Astrocyte (in vitro differentiated cells and primary cell): ENCODE measurements around the gene ARRB1. TPM values are rescaled to one million over a fixed set of nuclear protein-coding genes. Genes with fewer than 3 reads are reported as not detected.

Source experiments
- DNase-seq: peaks from one replicate; pipeline ENCODE4 v3.0.0-alpha.2; 2010; ENCODE audit warnings: low read depth
- FAIRE-seq: peaks from 2 replicates; lab custom pipeline; 2011; peaks lifted over from hg19 to GRCh38; lab: Jason Lieb, UNC
- H2AFZ ChIP-seq: 2 replicates; pipeline ENCODE4 v1.6.0; 2012; ENCODE audit warnings: low read depth, low read length, inconsistent platforms
- H3K27ac ChIP-seq: 2 replicates; pipeline ENCODE4 v1.5.1; 2011; ENCODE audit warnings: low read depth, low read length, inconsistent platforms
- H3K27me3 ChIP-seq: 2 replicates; pipeline ENCODE4 v1.6.0; 2011; ENCODE audit warnings: low read length, inconsistent platforms; ENCODE audit not compliant: insufficient read depth
- H3K36me3 ChIP-seq: 2 replicates; pipeline ENCODE4 v1.5.1; 2011; ENCODE audit warnings: low read length, inconsistent platforms; ENCODE audit not compliant: insufficient read depth
- H3K4me1 ChIP-seq: 2 replicates; pipeline ENCODE4 v1.5.1; 2011; ENCODE audit warnings: low read length, inconsistent platforms; ENCODE audit not compliant: insufficient read depth
- H3K4me2 ChIP-seq: 2 replicates; pipeline ENCODE4 v1.6.0; 2012; ENCODE audit warnings: low read length, inconsistent platforms
- H3K4me3 ChIP-seq: 2 replicates; pipeline ENCODE4 v1.5.1; 2011; ENCODE audit warnings: low read depth, mild to moderate bottlenecking, low read length, inconsistent platforms; ENCODE audit not compliant: insufficient read depth
- H3K79me2 ChIP-seq: 2 replicates; pipeline ENCODE4 v1.6.0; 2012; ENCODE audit warnings: mild to moderate bottlenecking, low read length, inconsistent platforms; ENCODE audit not compliant: insufficient read depth
- H3K9ac ChIP-seq: 2 replicates; pipeline ENCODE4 v1.6.0; 2012; ENCODE audit warnings: mild to moderate bottlenecking, low read length, inconsistent platforms
- H3K9me3 ChIP-seq: 2 replicates; pipeline ENCODE4 v1.5.1; 2012; ENCODE audit warnings: low read depth, mild to moderate bottlenecking, low read length, inconsistent platforms; ENCODE audit not compliant: insufficient read depth
- H4K20me1 ChIP-seq: 2 replicates; pipeline ENCODE4 v1.6.0; 2012; ENCODE audit warnings: low read length, inconsistent platforms; ENCODE audit not compliant: insufficient read depth
- H3K27ac Mint-ChIP-seq: one replicate; pipeline ENCODE4 v1.8.0; 2021; ENCODE audit warnings: mild to moderate bottlenecking, mixed read lengths; ENCODE audit not compliant: unreplicated experiment
- H3K27me3 Mint-ChIP-seq: one replicate; pipeline ENCODE4 v1.8.0; 2021; ENCODE audit warnings: low read depth, mixed read lengths; ENCODE audit not compliant: unreplicated experiment
- H3K36me3 Mint-ChIP-seq: one replicate; pipeline ENCODE4 v1.8.0; 2021; ENCODE audit warnings: low read depth, mixed read lengths; ENCODE audit not compliant: unreplicated experiment
- H3K4me1 Mint-ChIP-seq: one replicate; pipeline ENCODE4 v1.8.0; 2021; ENCODE audit warnings: low read depth, mixed read lengths; ENCODE audit not compliant: unreplicated experiment
- H3K4me3 Mint-ChIP-seq: one replicate; pipeline ENCODE4 v1.8.0; 2021; ENCODE audit warnings: mild to moderate bottlenecking, moderate library complexity, mixed read lengths; ENCODE audit not compliant: unreplicated experiment
- H3K9me3 Mint-ChIP-seq: one replicate; pipeline ENCODE4 v1.8.0; 2021; ENCODE audit warnings: mild to moderate bottlenecking, mixed read lengths; ENCODE audit not compliant: unreplicated experiment
- CTCF ChIP-seq: IDR thresholded peaks from 2 replicates; pipeline ENCODE4 v1.5.1; 2011; ENCODE audit warnings: low read depth, mild to moderate bottlenecking, inconsistent platforms, low read length, moderate library complexity; ENCODE audit not compliant: insufficient read depth
- EZH2 ChIP-seq: IDR thresholded peaks from 2 replicates; pipeline ENCODE4 v1.6.1; 2012; ENCODE audit warnings: mild to moderate bottlenecking, low read length, inconsistent platforms; ENCODE audit not compliant: insufficient read depth
- total RNA-seq: library from RNA; stranded (reverse); gene quantifications from 2 replicates; pipeline ENCODE4 v1.2.1, GENCODE V29; 2021

ARRB1 gene
- total RNA-seq, 1 donor from 2014 or later = 28.5 TPM

- Histone ChIP-seq H3K9me3 (no peaks in the 10 kb centered on the region), H3K4me2 (no peak overlapping the region), H3K27me3 (peaks cover 2% of the 10 kb centered on the region), H3K79me2 (no peaks in the 10 kb centered on the region), H3K9ac (no peak overlapping the region), H3K4me1 (no peaks in the 10 kb centered on the region), H3K36me3 (no peaks in the 10 kb centered on the region), H2AFZ (no peak overlapping the region), H3K27ac (no peak overlapping the region), H3K4me3 (no peak overlapping the region), H4K20me1 (no peaks in the 10 kb centered on the region)
- no peaks in the 10 kb centered on the region for H3K9me3 Mint-ChIP-seq
- peaks cover 21% of the 10 kb centered on the region for H3K36me3 Mint-ChIP-seq
- FAIRE-seq (no peak), DNase-seq (no peak)
- H3K4me1 Mint-ChIP-seq = no peaks in the 10 kb centered on the region
- no peak overlapping the region for H3K4me3 Mint-ChIP-seq
- H3K27ac Mint-ChIP-seq = no peak overlapping the region
- TF ChIP-seq CTCF (no peak), EZH2 (no peak)
- peaks cover 3% of the 10 kb centered on the region for H3K27me3 Mint-ChIP-seq
Measured at GRCh38 chr11:75285776-75286360, 65.6 kb downstream of the ARRB1 start.

- Mint-ChIP-seq H3K27me3 (no peaks in the 10 kb centered on the region), H3K4me3 (no peak overlapping the region), H3K9me3 (no peaks in the 10 kb centered on the region), H3K27ac (no peak overlapping the region), H3K4me1 (peaks cover 4% of the 10 kb centered on the region), H3K36me3 (peaks cover 21% of the 10 kb centered on the region)
- no peak for TF ChIP-seq CTCF
- TF ChIP-seq EZH2 = no peak
- H3K9ac ChIP-seq = no peak overlapping the region
- H3K27me3 ChIP-seq = no peaks in the 10 kb centered on the region
- FAIRE-seq (no peak), DNase-seq (no peak)
- no peak overlapping the region for H2AFZ ChIP-seq
- no peaks in the 10 kb centered on the region for H3K4me1 ChIP-seq
- no peaks in the 10 kb centered on the region for H3K79me2 ChIP-seq
- H3K4me3 ChIP-seq = no peak overlapping the region
- no peak overlapping the region for H3K4me2 ChIP-seq
- H3K27ac ChIP-seq = no peak overlapping the region
- H4K20me1 ChIP-seq = no peaks in the 10 kb centered on the region
- H3K9me3 ChIP-seq = no peaks in the 10 kb centered on the region
- no peaks in the 10 kb centered on the region for H3K36me3 ChIP-seq
Measured at GRCh38 chr11:75283391-75283931, 68.0 kb downstream of the ARRB1 start.

GRCh38 chr11:75281469-75282095 lies 69.9 kb downstream of the ARRB1 start:
- Mint-ChIP-seq H3K4me3 (no peak overlapping the region), H3K4me1 (peaks cover 4% of the 10 kb centered on the region), H3K9me3 (no peaks in the 10 kb centered on the region), H3K36me3 (peaks cover 27% of the 10 kb centered on the region), H3K27me3 (no peaks in the 10 kb centered on the region), H3K27ac (no peak overlapping the region)
- Histone ChIP-seq H3K36me3 (no peaks in the 10 kb centered on the region), H3K9me3 (no peaks in the 10 kb centered on the region), H3K27me3 (no peaks in the 10 kb centered on the region), H4K20me1 (no peaks in the 10 kb centered on the region), H3K9ac (no peak overlapping the region), H2AFZ (no peak overlapping the region), H3K4me1 (no peaks in the 10 kb centered on the region), H3K79me2 (no peaks in the 10 kb centered on the region), H3K27ac (no peak overlapping the region), H3K4me2 (no peak overlapping the region), H3K4me3 (no peak overlapping the region)
- no peak for DNase-seq
- FAIRE-seq = no peak
- TF ChIP-seq EZH2 (no peak), CTCF (no peak)
